GM12801 (cell line): Measurements from ENCODE around the gene ARHGAP26.

Experiments used
- TF ChIP-seq, protein P1 (sequence below): IDR thresholded peaks from one replicate; pipeline ENCODE4 v1.5.1; 2011; ENCODE audit warnings: control low read depth; ENCODE audit not compliant: insufficient read length; ENCODE audit errors: extremely low read depth

The ARHGAP26 gene

DNA sequence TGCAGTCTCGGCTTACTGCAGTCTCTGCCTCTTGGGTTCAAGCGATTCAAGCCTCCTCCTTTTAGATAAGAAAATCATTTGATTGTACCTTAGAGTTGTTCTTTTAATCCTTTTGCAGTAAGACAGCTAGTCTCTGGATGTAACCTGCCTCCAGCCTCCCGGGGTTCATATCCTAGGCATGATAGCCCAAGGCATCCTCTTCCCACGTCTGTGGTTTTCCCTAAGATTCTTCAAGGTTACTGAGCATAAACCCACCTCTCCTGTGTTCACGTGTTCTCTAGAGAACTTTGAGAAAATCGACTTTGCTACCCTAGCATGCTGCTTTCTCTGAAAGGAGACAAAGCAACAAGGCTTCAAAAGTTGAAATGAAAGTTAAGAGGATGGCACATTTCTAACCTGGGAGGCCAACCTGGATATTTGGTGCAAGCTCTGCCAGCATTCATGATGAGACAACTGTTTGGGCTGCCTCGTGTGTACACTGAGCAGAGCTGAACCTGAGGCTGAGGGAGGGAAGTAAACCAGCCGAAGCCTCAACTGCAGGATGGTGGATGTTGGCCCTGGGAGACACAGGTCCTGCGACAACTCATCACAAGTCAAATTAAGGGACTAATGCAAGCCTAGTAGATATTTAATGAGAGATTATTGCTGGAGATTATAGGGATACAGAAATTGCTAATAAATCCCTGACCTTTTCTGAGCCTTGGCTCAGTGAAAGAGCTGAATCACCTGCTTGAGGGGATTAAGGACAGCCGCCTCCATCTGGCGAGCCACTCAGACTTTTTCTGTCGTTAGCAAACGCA is 261.8 kb downstream of the ARHGAP26 start:
- TF ChIP-seq, protein P1, sequence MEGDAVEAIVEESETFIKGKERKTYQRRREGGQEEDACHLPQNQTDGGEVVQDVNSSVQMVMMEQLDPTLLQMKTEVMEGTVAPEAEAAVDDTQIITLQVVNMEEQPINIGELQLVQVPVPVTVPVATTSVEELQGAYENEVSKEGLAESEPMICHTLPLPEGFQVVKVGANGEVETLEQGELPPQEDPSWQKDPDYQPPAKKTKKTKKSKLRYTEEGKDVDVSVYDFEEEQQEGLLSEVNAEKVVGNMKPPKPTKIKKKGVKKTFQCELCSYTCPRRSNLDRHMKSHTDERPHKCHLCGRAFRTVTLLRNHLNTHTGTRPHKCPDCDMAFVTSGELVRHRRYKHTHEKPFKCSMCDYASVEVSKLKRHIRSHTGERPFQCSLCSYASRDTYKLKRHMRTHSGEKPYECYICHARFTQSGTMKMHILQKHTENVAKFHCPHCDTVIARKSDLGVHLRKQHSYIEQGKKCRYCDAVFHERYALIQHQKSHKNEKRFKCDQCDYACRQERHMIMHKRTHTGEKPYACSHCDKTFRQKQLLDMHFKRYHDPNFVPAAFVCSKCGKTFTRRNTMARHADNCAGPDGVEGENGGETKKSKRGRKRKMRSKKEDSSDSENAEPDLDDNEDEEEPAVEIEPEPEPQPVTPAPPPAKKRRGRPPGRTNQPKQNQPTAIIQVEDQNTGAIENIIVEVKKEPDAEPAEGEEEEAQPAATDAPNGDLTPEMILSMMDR: no peak

DNA sequence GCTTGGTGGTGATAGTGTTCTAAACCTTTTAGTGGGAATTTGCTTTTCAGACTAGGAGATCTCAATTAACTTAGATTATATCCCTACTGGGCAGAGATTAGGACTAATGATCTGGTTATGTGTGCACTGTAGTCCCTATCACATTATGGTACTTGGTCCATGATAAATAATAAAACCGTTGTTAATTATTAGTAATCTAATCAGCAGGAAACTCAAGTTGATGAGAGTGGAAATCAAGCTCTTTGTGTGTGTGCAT is 262.3 kb downstream of the ARHGAP26 start:
- TF ChIP-seq, protein P1: no peak

DNA sequence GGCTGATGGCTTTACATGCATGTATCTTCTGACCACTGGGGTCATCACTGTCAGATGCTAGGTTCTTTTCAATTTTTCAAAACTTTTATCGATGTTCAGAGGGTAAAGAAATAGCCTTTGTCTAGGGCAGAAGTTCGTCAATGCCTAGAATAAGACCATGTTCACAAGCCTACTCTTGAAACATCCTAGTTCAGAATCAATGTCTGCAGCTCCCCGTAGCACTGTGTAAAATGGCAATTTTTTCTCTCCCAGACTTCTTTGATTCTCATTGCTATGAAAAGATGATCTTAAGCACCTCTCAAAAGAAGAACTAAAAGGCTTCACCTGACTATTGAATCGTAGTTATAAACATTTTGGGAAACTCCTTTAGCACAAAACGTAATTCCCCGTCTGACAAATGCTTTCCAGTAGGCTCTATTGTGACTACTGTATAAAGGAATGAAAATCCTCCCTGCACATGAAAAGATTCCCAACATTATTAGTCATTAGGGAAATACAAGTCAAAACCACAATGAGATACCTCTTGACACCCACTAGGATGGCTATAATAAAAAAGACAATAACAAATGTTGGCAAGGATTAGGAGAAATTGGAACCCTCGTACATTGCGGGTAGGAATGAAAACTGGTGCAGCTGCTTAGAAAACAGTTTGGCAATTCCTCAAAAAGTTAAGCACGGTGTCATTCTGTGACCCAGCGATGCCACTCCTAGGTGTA is 263.5 kb downstream of the ARHGAP26 start:
- TF ChIP-seq, protein P1: no peak

DNA sequence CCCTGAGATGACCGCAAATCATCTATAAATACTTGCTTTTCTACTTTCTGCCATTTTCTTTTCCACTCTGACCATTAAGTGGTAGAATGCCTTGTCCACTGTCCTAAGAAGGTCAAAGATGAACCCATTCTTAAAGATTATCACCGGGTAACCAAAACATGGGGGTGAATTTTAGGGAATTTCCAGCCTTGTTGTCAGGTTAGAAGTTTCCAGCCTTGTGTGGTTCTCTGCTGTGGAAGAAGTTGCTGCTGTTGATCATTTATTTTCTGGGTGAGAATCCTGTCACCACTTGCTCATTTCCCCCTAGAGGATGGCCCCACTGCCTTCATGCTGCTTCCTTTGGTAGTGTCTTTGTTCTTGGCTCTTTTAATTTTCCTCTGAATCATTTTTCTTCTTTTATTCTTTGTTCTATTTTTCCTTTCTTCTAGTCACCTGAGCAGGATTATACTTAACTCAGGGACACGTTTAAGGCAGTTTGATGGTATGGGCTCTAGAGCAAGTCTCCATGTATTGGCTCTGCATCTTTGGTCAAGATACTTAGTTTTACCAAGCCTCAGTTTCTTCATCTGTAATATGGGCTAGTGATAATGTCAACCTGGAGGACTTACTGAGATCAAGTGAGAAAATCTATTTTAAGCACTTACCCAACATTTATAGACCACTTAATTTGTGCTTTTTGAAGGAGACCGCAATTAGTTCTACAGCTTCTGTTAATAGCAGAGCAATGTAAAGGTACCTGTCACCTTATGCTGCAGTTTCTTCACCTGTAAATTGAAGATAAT is 266.2 kb downstream of the ARHGAP26 start:
- TF ChIP-seq, protein P1: no peak

DNA sequence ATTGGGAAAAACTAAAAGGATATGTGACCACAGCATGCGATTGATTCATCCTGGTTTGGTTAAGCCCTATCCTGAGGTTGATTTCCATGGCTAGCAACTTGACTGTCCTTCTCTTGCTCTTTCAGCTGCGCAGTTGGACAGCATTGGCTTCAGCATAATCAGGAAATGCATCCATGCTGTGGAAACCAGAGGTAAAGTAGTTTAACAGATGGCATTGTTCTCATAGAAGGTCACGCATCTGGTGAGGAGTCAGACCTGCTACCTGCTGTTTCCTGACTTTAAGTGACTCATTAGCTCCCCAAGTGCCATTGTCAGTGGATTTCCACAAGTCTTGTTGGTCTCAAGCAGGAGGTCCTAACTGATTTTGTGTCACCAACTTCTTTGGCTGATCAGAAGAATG is 266.9 kb downstream of the ARHGAP26 start:
- TF ChIP-seq, protein P1: no peak

DNA sequence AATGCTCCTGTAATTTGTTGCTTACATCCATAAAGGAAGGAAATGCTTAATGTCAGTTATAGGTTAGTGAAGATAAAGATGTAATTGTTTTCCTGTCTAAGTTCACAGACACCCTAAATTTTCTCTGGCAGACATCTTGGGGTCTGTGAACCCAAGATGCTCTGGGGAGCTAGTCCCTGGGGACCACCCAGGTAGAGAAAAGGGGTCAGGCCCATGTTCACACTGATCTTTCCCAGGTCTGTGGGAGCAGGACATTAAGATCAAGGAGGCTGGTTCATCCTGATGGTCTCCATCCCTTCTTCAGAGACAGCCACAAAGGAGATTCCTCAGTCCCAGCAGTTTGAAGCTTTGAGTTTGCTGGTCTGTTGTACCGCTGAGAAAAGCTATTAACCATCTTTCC is 267.5 kb downstream of the ARHGAP26 start:
- TF ChIP-seq, protein P1: no peak

DNA sequence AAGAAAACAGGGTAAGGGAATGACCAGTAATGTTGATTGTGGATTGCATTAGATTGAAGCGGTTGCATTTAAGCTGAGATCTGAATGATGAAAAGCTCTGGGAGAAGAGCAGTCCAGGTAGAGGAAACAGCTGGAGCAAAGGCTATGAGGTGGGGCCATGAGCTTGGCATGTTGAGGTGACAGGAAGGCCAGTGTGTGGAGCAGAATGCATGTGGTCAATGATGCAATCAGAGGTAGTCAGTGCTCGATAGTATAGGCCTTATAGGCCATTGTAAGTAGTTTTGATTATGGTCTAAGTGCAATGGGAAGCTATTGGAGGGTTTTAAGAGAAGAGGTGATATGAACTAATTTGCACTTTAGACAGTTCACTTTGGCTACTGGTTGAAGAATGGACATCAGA is 270.4 kb downstream of the ARHGAP26 start:
- TF ChIP-seq, protein P1: no peak
